SK-N-SH treated with all-trans-retinoic acid at 6 μM for 48 hours (cell line): ENCODE results near the gene EMX2.

ENCODE experiments used
- ATAC-seq: fragments of 200-7000 bp; cut with Tn5 transposase; 3 replicates; pipeline ENCODE4 v1.9.1; 2020; ENCODE audit warnings: mild to moderate bottlenecking, moderate library complexity
- BACH2 ChIP-seq: fragments of 250-450 bp; sonication (Bioruptor Pico); IDR thresholded peaks from 2 replicates; pipeline ENCODE4 v1.9.0; 2021; ENCODE audit warnings: mild to moderate bottlenecking, borderline replicate concordance
- CSDC2 ChIP-seq: fragments of 250-450 bp; sonication (Bioruptor Pico); IDR thresholded peaks from 2 replicates; pipeline ENCODE4 v1.5.0; 2020; ENCODE audit warnings: mild to moderate bottlenecking, moderate library complexity
- ESRRG ChIP-seq: fragments of 250-450 bp; sonication (Bioruptor Pico); IDR thresholded peaks from 2 replicates; pipeline ENCODE4 v1.6.1; 2021; ENCODE audit warnings: mild to moderate bottlenecking
- GLIS3 ChIP-seq: fragments of 250-450 bp; sonication (Bioruptor Pico); IDR thresholded peaks from 2 replicates; pipeline ENCODE4 v1.5.0; 2020; ENCODE audit warnings: mild to moderate bottlenecking, moderate library complexity
- ISL1 ChIP-seq: fragments of 250-450 bp; sonication (Bioruptor Pico); IDR thresholded peaks from 2 replicates; pipeline ENCODE4 v2.1.2; 2022; ENCODE audit warnings: mild to moderate bottlenecking, moderate library complexity
- OSR1 ChIP-seq: fragments of 250-450 bp; sonication (Bioruptor Pico); IDR thresholded peaks from 2 replicates; pipeline ENCODE4 v1.8.0; 2022; ENCODE audit warnings: moderate library complexity, mild to moderate bottlenecking, inconsistent platforms
- POU6F1 ChIP-seq: fragments of 250-450 bp; sonication (Bioruptor Pico); IDR thresholded peaks from 2 replicates; pipeline ENCODE4 v1.8.0; 2021; ENCODE audit warnings: low read depth, mild to moderate bottlenecking, moderate library complexity, borderline replicate concordance
- PPARA ChIP-seq: fragments of 250-450 bp; sonication (Bioruptor Pico); IDR thresholded peaks from 2 replicates; pipeline ENCODE4 v1.5.0; 2020; ENCODE audit warnings: mild to moderate bottlenecking, borderline replicate concordance
- RARB ChIP-seq: fragments of 250-450 bp; sonication (Bioruptor Pico); IDR thresholded peaks from 2 replicates; pipeline ENCODE4 v1.8.0; 2021; ENCODE audit warnings: mild to moderate bottlenecking, moderate library complexity
- SNAI2 ChIP-seq: fragments of 250-450 bp; sonication (Bioruptor Pico); IDR thresholded peaks from 2 replicates; pipeline ENCODE4 v1.5.0; 2020; ENCODE audit warnings: mild to moderate bottlenecking, moderate library complexity
- TCF4 ChIP-seq: fragments of 250-450 bp; sonication (Bioruptor Pico); IDR thresholded peaks from 2 replicates; pipeline ENCODE4 v1.8.0; 2021; ENCODE audit warnings: mild to moderate bottlenecking, moderate library complexity, borderline replicate concordance
- ZFP3 ChIP-seq: fragments of 250-450 bp; sonication (Bioruptor Pico); IDR thresholded peaks from 2 replicates; pipeline ENCODE4 v1.5.0; 2020; ENCODE audit warnings: mild to moderate bottlenecking, moderate library complexity
- ZFP30 ChIP-seq: fragments of 450-650 bp; formaldehyde crosslinking; IDR thresholded peaks from 2 replicates; pipeline ENCODE4 v1.5.0; 2022; ENCODE audit warnings: mild to moderate bottlenecking, moderate library complexity
- ZNF565 ChIP-seq: fragments of 450-650 bp; formaldehyde crosslinking; conservative IDR thresholded peaks from 2 replicates; pipeline ENCODE4 v1.5.0; 2020; ENCODE audit warnings: low read depth, mild to moderate bottlenecking, moderate library complexity
- ZNF70 ChIP-seq: fragments of 450-650 bp; formaldehyde crosslinking; IDR thresholded peaks from 2 replicates; pipeline ENCODE4 v1.5.0; 2020; ENCODE audit warnings: mild to moderate bottlenecking, moderate library complexity
- ZNF8 ChIP-seq: fragments of 450-650 bp; formaldehyde crosslinking; IDR thresholded peaks from 2 replicates; pipeline ENCODE4 v1.5.0; 2020; ENCODE audit warnings: mild to moderate bottlenecking, moderate library complexity
- TF ChIP-seq, protein P1 (sequence below): fragments of 250-450 bp; sonication (Bioruptor Pico); IDR thresholded peaks from 2 replicates; pipeline ENCODE4 v1.8.0; 2020; ENCODE audit warnings: mild to moderate bottlenecking, moderate library complexity, borderline replicate concordance
- TF ChIP-seq, protein P2 (sequence below): fragments of 250-450 bp; sonication (Bioruptor Pico); IDR thresholded peaks from 2 replicates; pipeline ENCODE4 v1.5.1; 2020; ENCODE audit warnings: low read depth, mild to moderate bottlenecking, moderate library complexity
- TF ChIP-seq, protein P3 (sequence below): fragments of 250-450 bp; sonication (Bioruptor Pico); IDR thresholded peaks from 2 replicates; pipeline ENCODE4 v1.5.1; 2021; ENCODE audit warnings: mild to moderate bottlenecking, moderate library complexity

EMX2 gene

GRCh38 chr10:117541405-117541908, 1.1 kb upstream of the EMX2 start:
- TF ChIP-seq PPARA (CRISPR knock-in tag) (no peak), ZFP30 (CRISPR knock-in tag) (no peak), BACH2 (CRISPR knock-in tag) (no peak), GLIS3 (no peak), TCF4 (no peak), OSR1 (CRISPR knock-in tag) (no peak), ZFP3 (CRISPR knock-in tag) (no peak), ZNF8 (CRISPR knock-in tag) (no peak), ESRRG (CRISPR knock-in tag) (no peak), POU6F1 (no peak), CSDC2 (CRISPR knock-in tag) (no peak)
- TF ChIP-seq, protein P1, sequence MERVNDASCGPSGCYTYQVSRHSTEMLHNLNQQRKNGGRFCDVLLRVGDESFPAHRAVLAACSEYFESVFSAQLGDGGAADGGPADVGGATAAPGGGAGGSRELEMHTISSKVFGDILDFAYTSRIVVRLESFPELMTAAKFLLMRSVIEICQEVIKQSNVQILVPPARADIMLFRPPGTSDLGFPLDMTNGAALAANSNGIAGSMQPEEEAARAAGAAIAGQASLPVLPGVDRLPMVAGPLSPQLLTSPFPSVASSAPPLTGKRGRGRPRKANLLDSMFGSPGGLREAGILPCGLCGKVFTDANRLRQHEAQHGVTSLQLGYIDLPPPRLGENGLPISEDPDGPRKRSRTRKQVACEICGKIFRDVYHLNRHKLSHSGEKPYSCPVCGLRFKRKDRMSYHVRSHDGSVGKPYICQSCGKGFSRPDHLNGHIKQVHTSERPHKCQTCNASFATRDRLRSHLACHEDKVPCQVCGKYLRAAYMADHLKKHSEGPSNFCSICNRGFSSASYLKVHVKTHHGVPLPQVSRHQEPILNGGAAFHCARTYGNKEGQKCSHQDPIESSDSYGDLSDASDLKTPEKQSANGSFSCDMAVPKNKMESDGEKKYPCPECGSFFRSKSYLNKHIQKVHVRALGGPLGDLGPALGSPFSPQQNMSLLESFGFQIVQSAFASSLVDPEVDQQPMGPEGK (CRISPR knock-in tag), result no peak
- TF ChIP-seq, all 23 proteins: peak for 0
- no peak for ATAC-seq

DNA sequence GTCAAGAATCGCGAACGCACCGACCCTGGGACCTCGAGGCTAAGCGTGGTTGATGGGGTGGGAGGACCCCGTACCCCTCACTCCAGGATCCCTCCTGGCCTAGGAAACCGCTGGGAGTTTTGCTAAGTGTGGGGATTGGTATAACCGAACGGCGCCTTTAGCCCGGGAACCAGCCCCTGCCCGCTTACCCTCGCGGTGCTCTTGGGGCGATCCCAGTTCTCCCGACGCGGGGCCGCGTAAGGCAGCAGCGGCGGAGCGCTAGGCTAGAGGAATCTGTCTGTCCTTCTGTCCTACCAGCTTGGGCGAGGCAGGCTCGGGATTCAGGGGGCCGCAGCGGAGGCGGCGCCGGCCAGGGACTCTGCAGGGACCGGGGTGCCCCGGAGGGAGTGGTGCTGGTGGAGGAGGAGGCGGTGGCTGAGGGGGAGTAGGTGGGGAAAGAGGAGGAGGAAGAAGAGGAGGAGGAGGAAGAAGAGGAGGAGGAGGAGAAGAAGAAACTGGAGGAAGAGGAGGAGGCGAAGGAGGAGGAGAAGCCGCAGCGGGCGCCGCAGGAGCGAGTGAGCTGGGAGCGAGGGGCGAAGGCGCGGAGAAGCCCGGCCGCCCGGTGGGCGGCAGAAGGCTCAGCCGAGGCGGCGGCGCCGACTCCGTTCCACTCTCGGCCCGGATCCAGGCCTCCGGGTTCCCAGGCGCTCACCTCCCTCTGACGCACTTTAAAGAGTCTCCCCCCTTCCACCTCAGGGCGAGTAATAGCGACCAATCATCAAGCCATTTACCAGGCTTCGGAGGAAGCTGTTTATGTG, 439 bp upstream of the EMX2 start:
- ATAC-seq, result peak; percentile 12; the same call in 1 of the 3 replicates
- TF ChIP-seq SNAI2 (CRISPR knock-in tag), result no peak
- no peak for TF ChIP-seq ISL1
- TF ChIP-seq GLIS3, result no peak
- TF ChIP-seq ESRRG (CRISPR knock-in tag), result no peak
- TF ChIP-seq, protein P2, sequence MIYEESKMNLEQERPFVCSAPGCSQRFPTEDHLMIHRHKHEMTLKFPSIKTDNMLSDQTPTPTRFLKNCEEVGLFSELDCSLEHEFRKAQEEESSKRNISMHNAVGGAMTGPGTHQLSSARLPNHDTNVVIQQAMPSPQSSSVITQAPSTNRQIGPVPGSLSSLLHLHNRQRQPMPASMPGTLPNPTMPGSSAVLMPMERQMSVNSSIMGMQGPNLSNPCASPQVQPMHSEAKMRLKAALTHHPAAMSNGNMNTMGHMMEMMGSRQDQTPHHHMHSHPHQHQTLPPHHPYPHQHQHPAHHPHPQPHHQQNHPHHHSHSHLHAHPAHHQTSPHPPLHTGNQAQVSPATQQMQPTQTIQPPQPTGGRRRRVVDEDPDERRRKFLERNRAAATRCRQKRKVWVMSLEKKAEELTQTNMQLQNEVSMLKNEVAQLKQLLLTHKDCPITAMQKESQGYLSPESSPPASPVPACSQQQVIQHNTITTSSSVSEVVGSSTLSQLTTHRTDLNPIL (CRISPR knock-in tag), result no peak

DNA sequence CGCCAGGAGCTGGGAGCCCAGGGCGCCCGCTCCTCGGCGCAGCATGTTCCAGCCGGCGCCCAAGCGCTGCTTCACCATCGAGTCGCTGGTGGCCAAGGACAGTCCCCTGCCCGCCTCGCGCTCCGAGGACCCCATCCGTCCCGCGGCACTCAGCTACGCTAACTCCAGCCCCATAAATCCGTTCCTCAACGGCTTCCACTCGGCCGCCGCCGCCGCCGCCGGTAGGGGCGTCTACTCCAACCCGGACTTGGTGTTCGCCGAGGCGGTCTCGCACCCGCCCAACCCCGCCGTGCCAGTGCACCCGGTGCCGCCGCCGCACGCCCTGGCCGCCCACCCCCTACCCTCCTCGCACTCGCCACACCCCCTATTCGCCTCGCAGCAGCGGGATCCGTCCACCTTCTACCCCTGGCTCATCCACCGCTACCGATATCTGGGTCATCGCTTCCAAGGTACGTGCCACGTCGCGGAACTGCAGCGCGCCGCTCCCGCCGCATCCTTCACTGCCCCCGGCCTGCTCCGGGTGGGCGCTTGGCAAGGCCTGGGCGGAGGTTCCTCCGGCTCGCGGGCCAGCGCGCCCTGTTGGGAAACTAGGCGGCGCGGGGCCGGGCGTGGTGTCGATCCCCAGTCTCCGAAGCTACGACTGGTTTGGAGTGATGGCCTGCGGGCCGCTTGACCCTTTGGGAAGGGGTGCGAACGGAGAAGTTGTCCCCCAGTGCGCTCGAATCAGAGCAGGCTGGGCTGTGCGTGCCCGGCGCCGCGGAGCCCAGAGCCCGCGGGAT, 868 bp downstream of the EMX2 start:
- TF ChIP-seq ZNF8 (CRISPR knock-in tag) (no peak), SNAI2 (CRISPR knock-in tag) (no peak), GLIS3 (no peak), PPARA (CRISPR knock-in tag) (no peak), OSR1 (CRISPR knock-in tag) (no peak), CSDC2 (CRISPR knock-in tag) (no peak)
- TF ChIP-seq, protein P3, sequence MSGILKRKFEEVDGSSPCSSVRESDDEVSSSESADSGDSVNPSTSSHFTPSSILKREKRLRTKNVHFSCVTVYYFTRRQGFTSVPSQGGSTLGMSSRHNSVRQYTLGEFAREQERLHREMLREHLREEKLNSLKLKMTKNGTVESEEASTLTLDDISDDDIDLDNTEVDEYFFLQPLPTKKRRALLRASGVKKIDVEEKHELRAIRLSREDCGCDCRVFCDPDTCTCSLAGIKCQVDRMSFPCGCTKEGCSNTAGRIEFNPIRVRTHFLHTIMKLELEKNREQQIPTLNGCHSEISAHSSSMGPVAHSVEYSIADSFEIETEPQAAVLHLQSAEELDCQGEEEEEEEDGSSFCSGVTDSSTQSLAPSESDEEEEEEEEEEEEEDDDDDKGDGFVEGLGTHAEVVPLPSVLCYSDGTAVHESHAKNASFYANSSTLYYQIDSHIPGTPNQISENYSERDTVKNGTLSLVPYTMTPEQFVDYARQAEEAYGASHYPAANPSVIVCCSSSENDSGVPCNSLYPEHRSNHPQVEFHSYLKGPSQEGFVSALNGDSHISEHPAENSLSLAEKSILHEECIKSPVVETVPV, result no peak
- ATAC-seq, result peak; percentile 49

DNA sequence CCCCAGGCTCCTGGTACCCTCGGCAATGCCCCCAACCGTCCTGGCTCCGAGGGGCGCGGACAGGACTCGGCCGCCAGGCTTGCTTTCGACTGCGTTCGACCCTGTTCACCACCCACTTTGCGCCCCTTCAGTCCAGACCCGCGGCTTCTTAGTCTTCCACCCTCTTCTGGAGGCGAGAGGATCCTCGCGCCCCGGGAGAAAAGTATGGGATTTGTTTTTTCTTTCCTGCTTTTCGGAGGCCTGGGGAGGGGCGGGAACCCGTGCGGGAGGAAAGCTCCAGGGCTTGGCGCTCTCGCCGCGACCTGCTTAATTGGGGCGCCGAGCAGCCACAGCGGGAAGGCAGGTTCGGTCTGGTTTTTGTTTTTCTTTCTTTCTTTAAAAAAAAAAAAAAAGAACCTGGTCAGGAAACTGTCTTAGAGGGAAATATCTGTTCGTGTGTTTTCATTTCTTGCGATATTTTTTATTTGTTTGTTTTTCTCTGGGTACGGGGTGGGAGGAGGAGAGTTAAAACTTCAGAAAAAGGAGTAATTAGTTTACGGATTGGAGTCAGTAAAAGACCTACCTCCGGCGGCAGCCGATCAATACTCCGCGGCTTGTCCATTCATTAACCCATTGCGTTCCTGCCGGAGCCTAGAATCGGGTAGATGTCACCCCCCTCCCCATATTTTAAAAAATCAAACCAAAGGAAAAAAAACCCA, 1.6 kb downstream of the EMX2 start:
- ATAC-seq, result no peak; the same call in 1 of the 3 replicates
- TF ChIP-seq SNAI2 (CRISPR knock-in tag), result no peak
- TF ChIP-seq ZNF565 (CRISPR knock-in tag), result no peak
- TF ChIP-seq, protein P3, result no peak
- no peak for TF ChIP-seq ZNF70 (CRISPR knock-in tag)
- TF ChIP-seq RARB (CRISPR knock-in tag), result no peak
- TF ChIP-seq PPARA (CRISPR knock-in tag), result no peak
